Measurements from ENCODE around the gene IRF8.

Gene IRF8

GRCh38 chr16:85913141-85913601, 14.2 kb downstream of the IRF8 start:
- DNase-seq (ENCODE audit: low read depth in 2 of 2) = no peak

- DNase-seq (ENCODE audit: low read depth in 2 of 2) = no peak
These were observed 14.9 kb downstream of the IRF8 start for GRCh38 chr16:85913688-85914422.

GRCh38 chr16:85914423-85914794, 15.4 kb downstream of the IRF8 start:
- no peak for DNase-seq (ENCODE audit: low read depth in 2 of 2)

GRCh38 chr16:85915125-85915845, 16.3 kb downstream of the IRF8 start:
- DNase-seq (ENCODE audit: low read depth in 2 of 2) = no peak

GRCh38 chr16:85916141-85916890, 17.4 kb downstream of the IRF8 start:
- no peak for DNase-seq (ENCODE audit: low read depth in 2 of 2)

- no peak for DNase-seq (ENCODE audit: low read depth in 2 of 2)
These were observed 18.1 kb downstream of the IRF8 start for GRCh38 chr16:85917012-85917411.

- DNase-seq (ENCODE audit: low read depth in 2 of 2) = no peak
These were observed 19.0 kb downstream of the IRF8 start for GRCh38 chr16:85917959-85918358.

GRCh38 chr16:85918436-85918835, 19.5 kb downstream of the IRF8 start:
- no peak for DNase-seq (ENCODE audit: low read depth in 2 of 2)

GRCh38 chr16:85919271-85920267, 20.6 kb downstream of the IRF8 start:
- DNase-seq (ENCODE audit: low read depth in 2 of 2) = no peak

GRCh38 chr16:85921026-85921425, 22.1 kb downstream of the IRF8 start:
- DNase-seq (ENCODE audit: low read depth in 2 of 2) = no peak

GRCh38 chr16:85923153-85924021, 24.4 kb downstream of the IRF8 start:
- no peak for DNase-seq (ENCODE audit: low read depth in 2 of 2)

GRCh38 chr16:85924675-85925074, 25.7 kb downstream of the IRF8 start:
- peak in 1 of 2 donors; percentile 40 for DNase-seq (ENCODE audit: low read depth in 2 of 2)

- no peak for DNase-seq (ENCODE audit: low read depth in 2 of 2)
These were observed 27.4 kb downstream of the IRF8 start for GRCh38 chr16:85926370-85926769.

GRCh38 chr16:85927371-85927770, 28.4 kb downstream of the IRF8 start:
- no peak for DNase-seq (ENCODE audit: low read depth in 2 of 2)

GRCh38 chr16:85927959-85928358, 29.0 kb downstream of the IRF8 start:
- DNase-seq (ENCODE audit: low read depth in 2 of 2) = no peak

- no peak for DNase-seq (ENCODE audit: low read depth in 2 of 2)
These were observed 29.4 kb downstream of the IRF8 start for GRCh38 chr16:85928401-85928820.

- DNase-seq (ENCODE audit: low read depth in 2 of 2) = no peak
These were observed 30.3 kb downstream of the IRF8 start for GRCh38 chr16:85929259-85929721.

GRCh38 chr16:85930301-85930700, 31.3 kb downstream of the IRF8 start:
- DNase-seq (ENCODE audit: low read depth in 2 of 2) = no peak

GRCh38 chr16:85931596-85932402, 32.8 kb downstream of the IRF8 start:
- no peak for DNase-seq (ENCODE audit: low read depth in 2 of 2)
